SK-N-SH treated with all-trans-retinoic acid at 6 μM for 48 hours (cell line): ENCODE measurements around the gene KARS1.

ENCODE experiments used
- ATAC-seq: fragments of 200-7000 bp; cut with Tn5 transposase; 3 replicates; pipeline ENCODE4 v1.9.1; 2020; ENCODE audit warnings: mild to moderate bottlenecking, moderate library complexity
- CSDC2 ChIP-seq: fragments of 250-450 bp; sonication (Bioruptor Pico); IDR thresholded peaks from 2 replicates; pipeline ENCODE4 v1.5.0; 2020; ENCODE audit warnings: mild to moderate bottlenecking, moderate library complexity
- ESRRG ChIP-seq: fragments of 250-450 bp; sonication (Bioruptor Pico); IDR thresholded peaks from 2 replicates; pipeline ENCODE4 v1.6.1; 2021; ENCODE audit warnings: mild to moderate bottlenecking
- GLIS3 ChIP-seq: fragments of 250-450 bp; sonication (Bioruptor Pico); IDR thresholded peaks from 2 replicates; pipeline ENCODE4 v1.5.0; 2020; ENCODE audit warnings: mild to moderate bottlenecking, moderate library complexity
- ISL1 ChIP-seq: fragments of 250-450 bp; sonication (Bioruptor Pico); IDR thresholded peaks from 2 replicates; pipeline ENCODE4 v2.1.2; 2022; ENCODE audit warnings: mild to moderate bottlenecking, moderate library complexity
- OSR1 ChIP-seq: fragments of 250-450 bp; sonication (Bioruptor Pico); IDR thresholded peaks from 2 replicates; pipeline ENCODE4 v1.8.0; 2022; ENCODE audit warnings: moderate library complexity, mild to moderate bottlenecking, inconsistent platforms
- PPARA ChIP-seq: fragments of 250-450 bp; sonication (Bioruptor Pico); IDR thresholded peaks from 2 replicates; pipeline ENCODE4 v1.5.0; 2020; ENCODE audit warnings: mild to moderate bottlenecking, borderline replicate concordance
- RARB ChIP-seq: fragments of 250-450 bp; sonication (Bioruptor Pico); IDR thresholded peaks from 2 replicates; pipeline ENCODE4 v1.8.0; 2021; ENCODE audit warnings: mild to moderate bottlenecking, moderate library complexity
- SNAI2 ChIP-seq: fragments of 250-450 bp; sonication (Bioruptor Pico); IDR thresholded peaks from 2 replicates; pipeline ENCODE4 v1.5.0; 2020; ENCODE audit warnings: mild to moderate bottlenecking, moderate library complexity
- TCF4 ChIP-seq: fragments of 250-450 bp; sonication (Bioruptor Pico); IDR thresholded peaks from 2 replicates; pipeline ENCODE4 v1.8.0; 2021; ENCODE audit warnings: mild to moderate bottlenecking, moderate library complexity, borderline replicate concordance
- TOX ChIP-seq: fragments of 250-450 bp; sonication (Bioruptor Pico); IDR thresholded peaks from 2 replicates; pipeline ENCODE4 v1.8.0; 2021; ENCODE audit warnings: mild to moderate bottlenecking, moderate library complexity, borderline replicate concordance
- ZFP3 ChIP-seq: fragments of 250-450 bp; sonication (Bioruptor Pico); IDR thresholded peaks from 2 replicates; pipeline ENCODE4 v1.5.0; 2020; ENCODE audit warnings: mild to moderate bottlenecking, moderate library complexity
- ZFP30 ChIP-seq: fragments of 450-650 bp; formaldehyde crosslinking; IDR thresholded peaks from 2 replicates; pipeline ENCODE4 v1.5.0; 2022; ENCODE audit warnings: mild to moderate bottlenecking, moderate library complexity
- ZNF565 ChIP-seq: fragments of 450-650 bp; formaldehyde crosslinking; conservative IDR thresholded peaks from 2 replicates; pipeline ENCODE4 v1.5.0; 2020; ENCODE audit warnings: low read depth, mild to moderate bottlenecking, moderate library complexity
- ZNF70 ChIP-seq: fragments of 450-650 bp; formaldehyde crosslinking; IDR thresholded peaks from 2 replicates; pipeline ENCODE4 v1.5.0; 2020; ENCODE audit warnings: mild to moderate bottlenecking, moderate library complexity
- ZNF8 ChIP-seq: fragments of 450-650 bp; formaldehyde crosslinking; IDR thresholded peaks from 2 replicates; pipeline ENCODE4 v1.5.0; 2020; ENCODE audit warnings: mild to moderate bottlenecking, moderate library complexity
- TF ChIP-seq, protein P1 (sequence below): fragments of 250-450 bp; sonication (Bioruptor Pico); IDR thresholded peaks from 2 replicates; pipeline ENCODE4 v1.5.0; 2020; ENCODE audit warnings: mild to moderate bottlenecking, moderate library complexity
- TF ChIP-seq, protein P2 (sequence below): fragments of 250-450 bp; sonication (Bioruptor Pico); IDR thresholded peaks from 2 replicates; pipeline ENCODE4 v1.5.1; 2021; ENCODE audit warnings: mild to moderate bottlenecking, moderate library complexity
- TF ChIP-seq, protein P3 (sequence below): fragments of 250-450 bp; sonication (Bioruptor Pico); IDR thresholded peaks from 2 replicates; pipeline ENCODE4 v1.8.0; 2021; ENCODE audit warnings: low read depth, mild to moderate bottlenecking, moderate library complexity, borderline replicate concordance
- TF ChIP-seq, protein P4 (sequence below): fragments of 250-450 bp; sonication (Bioruptor Pico); IDR thresholded peaks from 2 replicates; pipeline ENCODE4 v1.8.0; 2020; ENCODE audit warnings: mild to moderate bottlenecking, moderate library complexity, borderline replicate concordance

The KARS1 gene

DNA sequence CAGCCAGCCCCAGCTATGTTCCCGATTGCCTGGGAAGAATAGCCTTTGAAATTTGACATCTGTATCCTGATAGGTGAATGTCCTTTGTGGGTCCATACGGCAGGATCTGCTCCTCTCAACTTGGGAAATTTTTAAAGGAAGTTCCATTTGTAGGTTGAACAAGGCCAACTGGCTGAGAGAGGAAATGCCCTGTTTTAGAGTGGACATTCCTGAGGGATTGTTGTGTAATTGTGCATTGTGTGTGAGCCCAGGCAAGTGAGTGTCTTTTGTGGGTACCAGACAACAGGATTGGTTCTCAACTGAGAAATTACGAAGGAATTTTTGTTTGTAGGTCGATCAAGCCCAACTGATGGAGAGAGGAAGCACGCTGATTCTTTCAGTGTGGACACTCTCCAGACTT lies 31.9 kb upstream of the KARS1 start:
- TF ChIP-seq TOX (CRISPR knock-in tag) (no peak), PPARA (CRISPR knock-in tag) (no peak), ZNF70 (CRISPR knock-in tag) (no peak), ZFP3 (CRISPR knock-in tag) (no peak), RARB (CRISPR knock-in tag) (no peak), OSR1 (no peak)
- TF ChIP-seq, protein P1, sequence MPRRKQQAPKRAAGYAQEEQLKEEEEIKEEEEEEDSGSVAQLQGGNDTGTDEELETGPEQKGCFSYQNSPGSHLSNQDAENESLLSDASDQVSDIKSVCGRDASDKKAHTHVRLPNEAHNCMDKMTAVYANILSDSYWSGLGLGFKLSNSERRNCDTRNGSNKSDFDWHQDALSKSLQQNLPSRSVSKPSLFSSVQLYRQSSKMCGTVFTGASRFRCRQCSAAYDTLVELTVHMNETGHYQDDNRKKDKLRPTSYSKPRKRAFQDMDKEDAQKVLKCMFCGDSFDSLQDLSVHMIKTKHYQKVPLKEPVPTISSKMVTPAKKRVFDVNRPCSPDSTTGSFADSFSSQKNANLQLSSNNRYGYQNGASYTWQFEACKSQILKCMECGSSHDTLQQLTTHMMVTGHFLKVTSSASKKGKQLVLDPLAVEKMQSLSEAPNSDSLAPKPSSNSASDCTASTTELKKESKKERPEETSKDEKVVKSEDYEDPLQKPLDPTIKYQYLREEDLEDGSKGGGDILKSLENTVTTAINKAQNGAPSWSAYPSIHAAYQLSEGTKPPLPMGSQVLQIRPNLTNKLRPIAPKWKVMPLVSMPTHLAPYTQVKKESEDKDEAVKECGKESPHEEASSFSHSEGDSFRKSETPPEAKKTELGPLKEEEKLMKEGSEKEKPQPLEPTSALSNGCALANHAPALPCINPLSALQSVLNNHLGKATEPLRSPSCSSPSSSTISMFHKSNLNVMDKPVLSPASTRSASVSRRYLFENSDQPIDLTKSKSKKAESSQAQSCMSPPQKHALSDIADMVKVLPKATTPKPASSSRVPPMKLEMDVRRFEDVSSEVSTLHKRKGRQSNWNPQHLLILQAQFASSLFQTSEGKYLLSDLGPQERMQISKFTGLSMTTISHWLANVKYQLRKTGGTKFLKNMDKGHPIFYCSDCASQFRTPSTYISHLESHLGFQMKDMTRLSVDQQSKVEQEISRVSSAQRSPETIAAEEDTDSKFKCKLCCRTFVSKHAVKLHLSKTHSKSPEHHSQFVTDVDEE (CRISPR knock-in tag), result no peak
- TF ChIP-seq, protein P2, sequence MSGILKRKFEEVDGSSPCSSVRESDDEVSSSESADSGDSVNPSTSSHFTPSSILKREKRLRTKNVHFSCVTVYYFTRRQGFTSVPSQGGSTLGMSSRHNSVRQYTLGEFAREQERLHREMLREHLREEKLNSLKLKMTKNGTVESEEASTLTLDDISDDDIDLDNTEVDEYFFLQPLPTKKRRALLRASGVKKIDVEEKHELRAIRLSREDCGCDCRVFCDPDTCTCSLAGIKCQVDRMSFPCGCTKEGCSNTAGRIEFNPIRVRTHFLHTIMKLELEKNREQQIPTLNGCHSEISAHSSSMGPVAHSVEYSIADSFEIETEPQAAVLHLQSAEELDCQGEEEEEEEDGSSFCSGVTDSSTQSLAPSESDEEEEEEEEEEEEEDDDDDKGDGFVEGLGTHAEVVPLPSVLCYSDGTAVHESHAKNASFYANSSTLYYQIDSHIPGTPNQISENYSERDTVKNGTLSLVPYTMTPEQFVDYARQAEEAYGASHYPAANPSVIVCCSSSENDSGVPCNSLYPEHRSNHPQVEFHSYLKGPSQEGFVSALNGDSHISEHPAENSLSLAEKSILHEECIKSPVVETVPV (CRISPR knock-in tag), result no peak
- ATAC-seq, result no peak

DNA sequence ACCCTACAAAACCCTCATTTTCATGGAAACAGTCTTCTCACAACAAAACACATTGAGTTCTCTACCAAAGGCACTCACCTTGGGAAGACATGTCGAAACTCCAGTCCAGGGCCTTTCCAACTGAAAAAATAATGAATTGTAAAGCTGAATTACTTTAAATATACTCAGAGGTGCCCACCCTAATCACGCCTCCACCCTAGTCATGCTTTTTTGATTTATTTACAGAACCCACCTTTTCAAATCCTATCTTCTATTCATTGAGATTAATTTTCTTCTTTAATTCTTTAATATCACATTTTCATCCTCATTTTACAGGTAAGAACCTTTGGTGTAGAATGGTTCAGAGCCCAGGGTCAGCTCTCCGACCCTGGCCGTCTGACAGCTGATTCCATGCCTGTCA lies 29.4 kb upstream of the KARS1 start, which contains the start of gene CPHXL2:
TSS of gene CPHXL2 (minus strand) at position 101 of the 400 bp plus-strand sequence. CDS start at position 91, 10 bp downstream.
- no peak for ATAC-seq
- TF ChIP-seq SNAI2 (CRISPR knock-in tag) (no peak), ZNF8 (CRISPR knock-in tag) (no peak), CSDC2 (CRISPR knock-in tag) (no peak), TCF4 (no peak), ZNF565 (CRISPR knock-in tag) (no peak), OSR1 (no peak), ZFP30 (no peak)
- TF ChIP-seq, protein P3, sequence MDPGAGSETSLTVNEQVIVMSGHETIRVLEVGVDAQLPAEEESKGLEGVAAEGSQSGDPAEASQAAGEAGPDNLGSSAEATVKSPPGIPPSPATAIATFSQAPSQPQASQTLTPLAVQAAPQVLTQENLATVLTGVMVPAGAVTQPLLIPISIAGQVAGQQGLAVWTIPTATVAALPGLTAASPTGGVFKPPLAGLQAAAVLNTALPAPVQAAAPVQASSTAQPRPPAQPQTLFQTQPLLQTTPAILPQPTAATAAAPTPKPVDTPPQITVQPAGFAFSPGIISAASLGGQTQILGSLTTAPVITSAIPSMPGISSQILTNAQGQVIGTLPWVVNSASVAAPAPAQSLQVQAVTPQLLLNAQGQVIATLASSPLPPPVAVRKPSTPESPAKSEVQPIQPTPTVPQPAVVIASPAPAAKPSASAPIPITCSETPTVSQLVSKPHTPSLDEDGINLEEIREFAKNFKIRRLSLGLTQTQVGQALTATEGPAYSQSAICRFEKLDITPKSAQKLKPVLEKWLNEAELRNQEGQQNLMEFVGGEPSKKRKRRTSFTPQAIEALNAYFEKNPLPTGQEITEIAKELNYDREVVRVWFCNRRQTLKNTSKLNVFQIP (CRISPR knock-in tag), result no peak

DNA sequence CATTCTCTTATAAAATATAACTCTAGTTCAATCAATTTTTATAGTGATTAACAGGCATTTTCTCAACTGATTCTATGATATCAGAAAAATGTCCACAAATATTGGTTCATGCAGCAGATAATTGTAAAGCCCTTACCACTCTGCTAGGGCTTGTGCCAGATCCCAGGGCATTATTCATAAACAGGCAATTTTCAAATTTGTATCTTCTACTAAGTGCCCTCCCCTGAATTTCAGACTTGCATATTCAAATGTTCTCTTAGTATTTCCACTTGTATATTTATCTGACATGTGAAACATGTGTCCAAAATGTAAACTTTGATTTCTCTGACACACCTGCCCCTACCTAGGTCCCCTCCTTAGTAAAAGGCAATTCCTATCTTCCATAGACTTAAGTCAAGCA lies 20.0 kb upstream of the KARS1 start:
- no peak for ATAC-seq
- TF ChIP-seq, protein P2 (CRISPR knock-in tag), result no peak
- no peak for TF ChIP-seq ZNF70 (CRISPR knock-in tag)

DNA sequence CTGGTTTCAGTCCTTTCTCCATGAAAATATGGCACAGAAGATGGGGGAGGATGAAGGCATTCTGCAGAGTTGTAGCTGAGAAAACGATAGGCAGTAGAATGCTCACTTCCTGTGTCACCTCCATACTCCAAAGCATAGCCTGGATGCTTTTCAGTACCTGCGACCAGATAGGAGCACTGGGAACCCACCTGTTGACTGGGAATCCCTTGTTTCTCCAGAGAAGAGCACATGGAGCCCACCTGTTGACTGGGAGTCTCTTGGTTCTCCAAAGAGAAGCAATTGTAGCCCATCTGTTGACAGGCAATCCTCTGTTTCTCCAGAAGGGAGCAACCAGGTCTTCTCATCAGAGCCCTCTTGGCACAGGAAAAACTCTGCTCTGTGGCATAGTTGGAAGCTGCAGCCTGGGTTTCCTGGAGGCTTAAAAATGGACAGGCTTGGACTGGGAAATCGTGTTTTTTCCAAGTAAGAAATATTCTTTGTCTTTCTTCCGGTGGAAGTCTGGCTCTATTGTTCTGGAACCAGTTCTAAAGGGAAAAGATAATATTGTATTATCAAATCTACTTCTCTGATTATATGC lies 13.3 kb upstream of the KARS1 start:
- ATAC-seq, result no peak
- TF ChIP-seq, protein P4, sequence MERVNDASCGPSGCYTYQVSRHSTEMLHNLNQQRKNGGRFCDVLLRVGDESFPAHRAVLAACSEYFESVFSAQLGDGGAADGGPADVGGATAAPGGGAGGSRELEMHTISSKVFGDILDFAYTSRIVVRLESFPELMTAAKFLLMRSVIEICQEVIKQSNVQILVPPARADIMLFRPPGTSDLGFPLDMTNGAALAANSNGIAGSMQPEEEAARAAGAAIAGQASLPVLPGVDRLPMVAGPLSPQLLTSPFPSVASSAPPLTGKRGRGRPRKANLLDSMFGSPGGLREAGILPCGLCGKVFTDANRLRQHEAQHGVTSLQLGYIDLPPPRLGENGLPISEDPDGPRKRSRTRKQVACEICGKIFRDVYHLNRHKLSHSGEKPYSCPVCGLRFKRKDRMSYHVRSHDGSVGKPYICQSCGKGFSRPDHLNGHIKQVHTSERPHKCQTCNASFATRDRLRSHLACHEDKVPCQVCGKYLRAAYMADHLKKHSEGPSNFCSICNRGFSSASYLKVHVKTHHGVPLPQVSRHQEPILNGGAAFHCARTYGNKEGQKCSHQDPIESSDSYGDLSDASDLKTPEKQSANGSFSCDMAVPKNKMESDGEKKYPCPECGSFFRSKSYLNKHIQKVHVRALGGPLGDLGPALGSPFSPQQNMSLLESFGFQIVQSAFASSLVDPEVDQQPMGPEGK, result no peak
- TF ChIP-seq CSDC2 (CRISPR knock-in tag) (no peak), ZNF8 (CRISPR knock-in tag) (no peak), ZNF70 (CRISPR knock-in tag) (no peak), GLIS3 (CRISPR knock-in tag) (no peak), OSR1 (no peak), ISL1 (no peak), ESRRG (no peak), SNAI2 (CRISPR knock-in tag) (no peak), PPARA (CRISPR knock-in tag) (no peak), TOX (CRISPR knock-in tag) (no peak), ZFP30 (no peak)
- TF ChIP-seq, protein P3 (CRISPR knock-in tag), result no peak
